GM19023 (cell line): ENCODE measurements around the gene MBTPS1.

Experiments used
- ATAC-seq: cut with Tn5 transposase; IDR thresholded peaks from one replicate; pipeline ENCODE4 v1.9.1; 2021; ENCODE audit warnings: mild to moderate bottlenecking, moderate library complexity; ENCODE audit not compliant: unreplicated experiment

Gene MBTPS1

DNA sequence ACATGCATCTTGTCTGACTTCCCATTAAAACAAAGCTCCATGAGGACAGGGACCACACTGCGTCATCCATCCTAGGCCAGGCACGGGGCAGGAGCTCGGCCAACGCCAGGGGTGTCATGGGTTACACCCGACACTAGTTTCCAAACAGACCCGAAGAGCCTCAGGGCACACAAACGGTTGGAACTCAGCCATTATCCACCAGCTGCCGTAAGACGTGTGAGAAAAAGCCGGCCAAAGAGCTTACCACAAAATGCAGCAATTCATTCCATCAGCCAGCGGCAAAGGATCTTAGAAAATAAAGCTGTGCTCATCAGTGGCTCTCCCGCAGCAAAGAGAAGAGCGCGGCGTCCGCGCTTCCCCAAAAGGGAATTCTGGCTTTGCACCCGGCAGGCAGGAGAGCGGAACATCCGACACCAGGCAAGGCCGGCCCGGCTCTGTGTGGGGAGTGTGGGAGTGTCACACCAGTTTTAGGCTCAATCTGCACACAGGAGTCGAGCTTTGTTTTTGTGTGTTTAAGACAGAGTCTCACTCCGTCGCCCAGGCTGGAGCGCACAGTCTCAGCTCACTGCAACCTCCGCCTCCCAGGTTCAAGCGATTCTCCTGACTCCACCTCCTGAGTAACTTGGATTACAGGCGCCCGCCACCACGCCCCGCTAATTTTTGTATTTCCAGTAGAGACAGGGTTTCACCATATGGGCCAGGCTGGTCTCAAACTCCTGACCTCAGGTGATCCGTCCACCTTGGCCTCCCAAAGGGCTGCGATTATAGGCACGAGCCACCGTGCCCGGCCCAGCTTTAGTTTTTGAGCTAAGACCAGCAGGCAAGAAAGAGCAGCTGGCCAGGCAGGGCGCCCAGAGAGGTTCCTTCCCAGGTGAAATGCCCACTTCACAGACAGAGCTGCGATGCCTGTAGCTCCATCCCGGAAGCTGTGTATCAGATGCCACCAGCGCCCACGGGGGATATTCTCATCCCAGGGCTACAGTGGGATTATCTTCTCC lies 75.6 kb downstream of the MBTPS1 start:
- no peak for ATAC-seq

DNA sequence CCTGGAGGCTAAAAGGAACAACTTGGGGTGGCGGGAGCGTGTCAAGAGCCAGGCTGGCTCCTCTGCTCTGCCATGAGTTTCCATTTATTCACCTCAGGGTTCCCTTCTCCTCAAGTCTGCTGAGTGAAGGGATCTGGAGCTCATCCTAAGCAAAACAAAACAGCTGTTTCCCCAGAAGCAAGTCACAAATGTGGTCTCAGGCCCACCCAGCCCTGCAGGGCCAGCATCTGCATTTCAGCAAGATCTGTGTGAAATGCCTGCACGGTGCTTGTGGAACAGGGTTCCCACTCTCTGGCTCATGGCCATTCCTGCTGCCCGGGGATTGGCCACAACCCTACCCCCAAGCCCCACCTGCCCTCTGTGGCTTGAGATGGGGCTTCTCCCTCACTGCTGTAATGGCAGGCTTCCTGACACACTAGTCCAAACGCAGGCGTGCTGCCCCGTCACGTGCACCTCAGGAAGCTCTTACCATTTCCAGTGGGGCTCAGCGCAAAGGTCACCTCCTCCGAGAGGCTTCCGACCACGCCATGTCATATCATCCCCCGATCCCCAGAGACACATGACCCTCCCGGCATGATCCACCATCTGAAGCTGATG lies 76.4 kb downstream of the MBTPS1 start:
- ATAC-seq, result no peak

DNA sequence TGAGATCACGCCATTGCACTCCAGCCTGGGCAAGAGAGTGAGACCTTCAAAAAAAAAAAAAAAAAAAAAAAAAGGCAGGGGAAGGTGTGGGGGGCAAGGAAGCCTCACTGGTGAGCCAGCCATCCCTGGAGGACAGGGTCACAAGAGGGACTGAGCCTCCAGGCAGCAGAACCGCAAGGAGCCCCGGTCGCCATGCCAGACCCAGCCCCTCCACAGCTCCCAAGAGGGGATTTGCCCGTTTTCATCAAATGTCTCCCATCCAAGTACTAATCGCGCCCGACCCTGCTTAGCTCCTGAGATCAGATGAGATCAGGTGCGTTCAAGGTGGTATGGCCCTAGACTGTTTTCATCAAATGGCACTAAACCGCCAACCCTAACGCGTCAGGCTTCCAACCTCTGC lies 77.0 kb downstream of the MBTPS1 start:
- no peak for ATAC-seq

DNA sequence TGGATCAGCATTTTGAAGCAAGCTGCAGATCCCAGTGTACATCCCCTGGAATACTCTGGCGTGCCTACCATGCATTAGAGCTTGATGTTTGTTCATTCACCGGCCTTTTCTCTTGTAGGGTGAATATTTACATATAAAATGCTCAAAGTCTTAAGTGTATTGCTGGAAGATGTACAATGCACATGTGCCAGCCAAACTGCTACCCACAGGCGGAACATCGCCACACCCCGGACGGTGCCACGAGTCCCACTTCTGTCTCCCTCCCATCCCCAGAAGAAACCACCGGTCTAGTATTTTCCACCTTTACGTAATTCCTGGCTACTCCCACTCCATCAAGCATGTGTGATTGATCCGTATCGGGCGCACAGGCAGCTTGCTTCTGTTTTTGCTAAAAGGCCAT lies 78.3 kb downstream of the MBTPS1 start:
- no peak for ATAC-seq

DNA sequence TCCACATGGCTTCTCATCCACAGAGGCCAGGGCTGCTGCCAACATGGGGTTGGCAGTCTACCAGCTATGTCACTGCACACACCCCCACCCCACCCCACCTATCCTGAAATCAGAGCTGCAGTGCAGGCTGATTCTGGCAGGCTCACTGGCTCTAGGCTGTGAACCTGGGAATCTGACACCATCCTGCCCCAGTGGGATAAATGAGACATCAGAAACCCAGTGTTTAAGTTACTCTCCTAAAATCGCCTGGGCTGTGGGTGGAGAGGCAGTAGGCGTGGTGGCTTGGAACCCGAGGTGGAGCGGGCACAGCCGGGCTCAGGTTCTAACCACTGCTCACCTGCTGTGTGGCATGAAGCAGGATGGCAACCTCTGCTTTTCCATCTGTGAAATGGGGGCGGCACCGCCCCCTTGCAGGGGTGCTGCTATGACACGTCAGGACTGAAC lies 79.7 kb downstream of the MBTPS1 start:
- no peak for ATAC-seq

DNA sequence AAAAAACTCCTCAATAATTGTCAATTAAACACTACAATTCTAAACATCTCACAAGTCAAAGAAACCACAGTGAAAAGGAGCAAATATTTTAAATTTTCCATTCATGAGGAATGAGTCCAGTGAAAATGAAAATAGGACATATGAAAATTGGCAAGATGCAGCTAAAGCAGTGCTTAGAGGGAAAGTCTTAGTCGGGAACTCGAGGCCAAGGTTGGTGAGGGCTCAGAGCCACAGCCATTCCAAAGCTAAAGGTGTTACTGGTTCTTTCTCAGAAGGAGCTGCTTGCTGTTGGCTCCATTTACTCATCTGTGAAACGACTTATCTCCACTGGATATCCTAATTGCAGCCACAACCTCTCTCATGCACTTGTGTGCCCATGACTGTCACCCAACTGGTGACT lies 80.6 kb downstream of the MBTPS1 start:
- ATAC-seq, result no peak

DNA sequence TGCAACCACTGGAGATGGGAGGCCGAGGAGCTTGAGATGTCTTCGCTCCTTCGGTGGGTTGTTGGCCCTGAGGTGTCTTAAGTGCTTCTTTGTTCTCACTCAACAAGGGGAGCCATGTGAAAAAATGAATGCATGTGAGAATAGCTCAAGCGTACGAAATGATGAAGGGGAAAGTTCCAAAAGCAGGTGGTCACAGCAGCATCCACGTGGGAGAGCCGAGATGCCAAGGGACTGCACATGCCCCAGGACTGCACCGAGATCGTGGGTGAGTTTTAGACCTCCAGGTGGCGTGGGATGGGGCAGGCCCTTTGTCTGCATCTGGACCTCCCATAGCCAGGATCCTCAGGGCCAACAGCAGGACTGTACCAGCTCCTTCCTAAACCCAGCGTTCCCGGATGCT lies 82.2 kb downstream of the MBTPS1 start:
- ATAC-seq, result no peak

DNA sequence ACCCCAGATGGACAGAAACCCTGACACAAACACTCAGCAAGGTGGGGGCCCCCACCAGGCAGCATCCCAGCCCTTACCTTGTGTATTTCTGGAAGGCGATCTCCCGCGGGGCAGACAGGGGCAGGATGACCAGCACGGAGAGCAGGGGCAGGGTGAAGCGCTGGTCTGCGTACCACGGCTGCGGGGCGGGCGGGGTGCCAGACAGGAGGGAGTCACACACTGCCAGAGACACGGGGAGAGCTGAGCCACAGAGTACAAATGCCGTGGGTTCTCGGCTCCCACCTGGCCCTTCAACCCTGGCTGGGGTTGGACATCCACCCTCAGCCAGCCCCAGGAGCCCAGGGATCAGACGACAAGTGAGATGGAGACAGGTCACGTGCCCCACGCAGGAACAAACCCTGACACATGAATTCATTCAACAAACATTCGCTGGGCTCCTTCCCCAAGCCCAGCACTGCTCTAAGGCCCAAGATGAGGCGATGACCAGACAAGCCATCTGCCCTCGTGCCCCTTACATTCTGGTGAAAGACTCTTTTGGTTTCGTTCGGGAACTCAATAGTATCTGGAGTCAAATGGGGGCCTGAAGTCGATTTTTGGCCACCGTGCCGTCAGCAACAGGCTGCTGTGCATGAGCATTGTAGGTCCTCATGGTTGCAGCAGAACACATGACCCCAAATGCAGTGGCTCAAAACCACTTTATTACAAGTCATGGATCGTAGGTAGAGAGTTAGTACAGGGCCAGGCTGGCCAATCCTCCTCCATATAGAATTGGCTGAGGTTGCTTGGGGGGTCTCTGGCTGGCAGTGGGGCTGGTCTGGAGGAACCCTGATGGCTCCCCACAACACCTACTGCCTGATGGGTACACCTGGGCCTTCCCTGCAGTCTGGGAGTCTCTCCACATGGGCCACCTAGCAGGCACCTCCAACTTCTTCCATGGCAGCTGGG lies 83.2 kb downstream of the MBTPS1 start:
- no peak for ATAC-seq

DNA sequence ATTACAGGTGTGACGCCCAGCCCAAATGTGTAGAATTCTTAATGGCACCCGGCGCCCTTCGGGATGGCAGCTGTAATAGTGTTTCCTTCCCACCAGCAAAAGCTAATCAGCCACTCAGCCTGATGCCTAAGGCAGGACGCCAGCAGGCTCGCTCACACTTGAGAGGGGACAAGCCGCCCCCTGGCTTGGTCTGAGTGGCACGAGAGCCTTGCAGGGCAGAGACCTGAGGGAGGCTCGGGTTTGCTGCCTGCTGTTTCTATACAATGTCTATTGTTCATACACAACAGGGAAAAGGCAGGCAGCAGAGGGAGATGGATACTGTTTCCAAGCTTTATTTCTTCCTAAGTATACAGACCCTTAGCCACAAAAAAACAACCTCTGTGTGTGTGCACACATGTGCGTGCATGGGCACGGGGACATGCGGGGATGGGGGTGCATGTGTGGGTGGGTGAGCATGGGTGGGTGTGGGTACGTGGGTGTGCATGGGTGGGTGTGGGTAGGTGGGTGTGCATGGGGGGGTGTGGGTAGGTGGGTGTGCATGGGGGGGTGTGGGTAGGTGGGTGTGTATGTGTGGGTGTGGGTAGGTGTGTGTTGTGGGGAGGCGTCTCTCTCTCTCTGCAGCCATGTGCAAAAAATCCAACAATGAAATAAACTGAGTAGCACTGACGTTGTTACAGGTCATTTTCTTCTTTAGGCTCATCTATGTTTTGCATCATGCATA lies 84.1 kb downstream of the MBTPS1 start:
- ATAC-seq, result no peak

DNA sequence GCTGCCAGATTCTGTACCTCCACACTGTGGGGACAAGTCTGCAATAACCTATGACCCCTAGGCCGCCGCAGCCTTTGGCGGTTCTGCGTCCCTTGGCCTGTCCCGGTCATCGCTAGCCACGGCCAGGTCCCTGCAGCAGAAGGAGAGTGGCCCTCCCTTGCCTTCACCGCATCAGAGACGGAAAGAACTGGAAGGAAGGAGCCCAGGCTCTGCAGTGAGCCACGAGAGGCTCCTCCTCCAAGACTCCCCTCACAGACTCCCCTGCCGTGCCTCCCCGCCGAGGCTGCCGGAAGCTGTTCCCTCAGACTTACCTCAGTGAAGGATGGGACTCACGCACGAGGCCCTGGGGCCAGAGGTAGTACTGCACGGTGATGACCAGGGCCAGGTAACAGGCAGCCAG lies 85.2 kb downstream of the MBTPS1 start:
- no peak for ATAC-seq

DNA sequence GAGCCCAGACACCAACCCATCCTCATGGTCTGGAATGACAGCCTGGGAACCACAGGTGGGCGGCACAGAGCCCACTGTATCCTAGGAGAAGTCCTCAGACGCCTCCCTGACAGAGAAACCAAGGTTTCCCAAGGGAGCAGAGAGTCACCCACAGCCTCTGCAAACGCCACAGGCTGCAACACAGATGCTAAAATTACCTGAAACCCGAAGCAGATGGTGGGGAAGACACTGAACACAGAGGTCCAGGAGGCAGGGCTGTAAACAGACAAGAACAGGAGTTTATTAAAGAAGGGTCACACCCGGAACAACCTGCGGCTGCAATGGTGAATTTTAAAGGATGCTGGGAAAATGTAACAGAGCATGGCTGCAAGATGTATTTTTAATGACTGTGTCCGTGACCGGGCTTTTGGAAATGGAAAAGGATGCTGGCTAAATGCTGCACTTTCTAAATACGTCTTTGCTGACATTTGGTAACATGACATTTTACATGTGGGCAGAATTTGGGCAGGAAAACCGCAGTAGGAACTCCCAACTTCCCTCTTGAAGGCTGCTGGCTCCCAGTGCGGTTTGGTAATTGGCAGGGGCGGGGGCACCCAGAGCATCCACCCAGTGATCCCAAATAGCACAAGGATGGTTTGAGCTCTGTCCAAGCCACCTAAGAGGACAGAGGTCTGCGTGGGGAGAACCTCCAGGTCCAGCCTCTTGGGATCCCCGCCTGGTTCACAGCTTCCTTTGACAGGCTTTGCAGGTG lies 87.3 kb downstream of the MBTPS1 start:
- ATAC-seq, result no peak

DNA sequence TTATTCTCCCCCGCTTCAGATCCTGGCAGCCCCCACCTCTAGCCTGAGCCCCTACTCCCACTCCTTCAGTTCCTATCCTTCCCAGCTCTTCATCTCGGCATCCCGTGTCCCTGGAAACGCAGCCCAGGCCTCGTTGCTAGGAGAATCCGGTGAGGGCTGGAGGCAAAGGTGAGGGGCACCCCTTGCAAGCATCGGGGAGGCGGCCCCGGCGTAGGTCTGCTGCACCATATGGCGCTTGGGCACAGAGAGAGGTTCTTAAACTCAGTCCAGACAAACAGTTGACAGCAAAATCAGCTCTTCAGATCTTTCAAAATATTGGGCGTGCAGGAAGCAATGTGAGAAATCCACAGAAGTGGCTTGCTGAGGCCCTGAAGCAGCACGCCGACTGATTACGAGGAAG lies 89.1 kb downstream of the MBTPS1 start:
- ATAC-seq, result no peak

DNA sequence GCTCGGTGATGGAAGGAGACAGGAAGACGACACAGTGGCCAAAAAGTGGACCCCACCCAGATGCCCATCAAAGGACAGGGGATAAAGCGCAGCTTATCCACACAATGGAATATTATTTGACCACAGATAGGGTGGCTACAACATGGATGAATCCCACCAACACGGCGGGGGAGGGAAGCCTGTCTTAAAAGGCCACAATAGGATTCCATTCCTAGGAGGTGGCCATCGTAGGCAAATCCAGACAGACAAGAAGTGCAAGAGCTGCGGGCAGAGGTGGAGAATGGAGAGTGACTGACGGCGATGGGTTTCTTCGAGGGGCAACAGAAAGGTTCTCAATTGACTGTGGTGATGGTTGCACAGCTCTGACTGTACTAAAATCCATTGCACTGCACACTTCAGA lies 90.1 kb downstream of the MBTPS1 start:
- ATAC-seq, result no peak

DNA sequence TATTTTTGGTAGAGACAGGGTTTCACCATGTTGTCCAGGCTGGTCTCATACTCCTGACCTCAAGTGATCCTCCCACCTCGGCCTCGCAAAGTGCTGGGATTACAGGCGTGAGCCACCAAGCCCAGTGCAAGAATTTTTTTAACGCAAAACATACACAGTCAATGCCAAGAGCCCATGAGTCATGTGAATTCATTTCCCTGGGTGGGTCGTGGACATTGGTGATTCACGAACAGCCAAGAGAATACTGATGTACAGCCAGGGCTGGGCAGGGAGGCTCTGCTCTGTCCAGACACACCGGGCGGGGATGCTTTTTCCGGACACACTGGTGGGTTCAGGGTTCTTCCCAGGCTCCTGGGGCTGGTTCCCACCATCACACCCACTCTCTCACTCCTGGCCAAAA lies 91.9 kb downstream of the MBTPS1 start:
- ATAC-seq, result no peak

DNA sequence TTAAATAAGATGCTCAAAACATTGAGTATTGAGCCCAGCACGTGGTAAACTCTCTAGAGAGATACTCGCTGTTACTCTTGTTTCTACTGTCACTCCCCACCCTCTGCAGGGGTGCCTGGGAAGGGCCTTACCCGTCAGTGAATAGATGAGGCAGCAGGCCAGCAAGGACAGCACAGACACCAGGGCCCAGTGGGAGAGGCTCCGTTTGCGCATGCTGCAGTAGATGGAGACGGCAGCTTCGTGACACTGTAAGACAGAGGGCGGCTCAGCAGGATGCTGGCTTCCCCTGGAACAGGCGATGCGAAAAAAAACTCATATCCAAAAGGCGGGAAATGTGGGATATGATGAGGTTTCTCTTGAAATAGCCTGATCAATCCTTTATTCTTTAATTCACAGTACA lies 94.1 kb downstream of the MBTPS1 start:
- no peak for ATAC-seq

DNA sequence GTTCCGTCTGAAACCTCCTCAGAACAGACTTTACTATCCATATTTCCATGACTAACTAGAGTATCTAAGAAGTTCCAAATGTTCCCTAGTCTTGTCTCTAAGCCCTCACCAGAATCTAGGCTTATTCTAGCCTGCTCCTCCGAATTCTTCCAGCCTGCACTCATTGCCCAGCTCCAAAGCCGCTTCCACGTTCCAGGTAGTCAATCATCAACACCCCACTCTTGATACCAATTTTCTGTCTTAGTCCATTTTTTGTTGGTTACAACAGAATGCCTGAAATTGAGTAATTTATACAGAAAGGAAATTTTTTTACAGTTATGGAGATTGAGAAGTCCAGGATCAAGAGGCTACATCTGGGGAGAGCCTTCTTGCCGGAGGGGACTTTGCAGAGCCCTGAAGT lies 95.3 kb downstream of the MBTPS1 start:
- ATAC-seq, result no peak

DNA sequence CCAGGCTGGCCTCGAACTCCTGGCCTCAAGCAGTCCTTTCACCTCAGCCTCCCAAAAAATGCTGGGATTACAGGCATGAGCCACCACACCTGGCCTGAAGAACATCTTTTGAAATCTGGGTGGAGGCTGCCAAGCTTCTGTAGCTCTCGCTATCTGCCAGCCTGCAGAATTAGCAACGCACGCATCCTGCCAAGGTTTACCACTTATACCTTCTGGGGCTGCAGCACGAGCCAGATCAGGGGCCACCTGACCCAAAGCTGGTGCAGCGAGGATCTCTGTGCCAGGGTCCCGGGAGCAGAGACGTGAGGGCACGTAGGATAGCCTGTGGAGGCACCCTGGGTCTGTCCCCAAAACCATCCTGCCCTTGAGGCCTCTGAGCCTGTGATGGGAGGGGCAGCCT lies 96.4 kb downstream of the MBTPS1 start:
- ATAC-seq, result no peak

DNA sequence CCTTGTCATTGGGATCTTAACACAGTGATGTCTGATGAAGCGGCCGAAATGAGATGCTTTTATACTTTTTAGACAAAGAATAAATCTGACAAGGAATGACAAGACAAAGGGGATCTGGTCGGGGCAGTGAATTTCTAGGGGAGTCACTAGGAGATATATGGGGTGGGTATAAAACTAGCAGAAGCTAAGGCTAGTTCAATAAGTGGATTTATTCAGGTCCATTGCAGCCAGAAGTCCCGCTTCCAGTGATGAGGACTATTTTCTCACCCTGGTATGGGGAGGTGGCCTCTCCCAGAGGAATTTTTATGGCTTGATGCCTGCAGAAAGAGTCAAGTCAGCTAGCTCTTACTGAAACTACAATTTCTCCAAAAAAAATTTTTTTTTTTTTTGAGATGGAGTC lies 98.0 kb downstream of the MBTPS1 start:
- no peak for ATAC-seq

DNA sequence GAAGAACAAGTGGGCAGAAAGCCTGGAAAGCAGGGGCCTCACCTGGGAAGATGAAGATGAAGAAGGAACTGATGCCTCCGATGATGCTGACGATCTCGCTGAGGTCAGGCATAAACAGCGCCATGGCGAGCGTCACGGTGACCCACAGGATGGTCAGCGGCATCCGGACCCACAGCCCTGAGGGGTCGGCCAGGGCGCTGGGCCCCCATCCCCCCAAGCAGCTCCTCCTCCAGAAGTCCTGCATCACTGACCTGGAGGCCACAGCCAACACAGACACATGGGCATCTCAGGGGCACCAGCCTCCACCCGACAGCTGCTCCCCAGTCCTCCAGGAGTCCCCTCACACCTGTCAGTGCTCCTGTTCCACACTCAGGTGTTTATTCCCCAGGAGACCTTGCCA lies 100.3 kb downstream of the MBTPS1 start:
- ATAC-seq, result no peak

DNA sequence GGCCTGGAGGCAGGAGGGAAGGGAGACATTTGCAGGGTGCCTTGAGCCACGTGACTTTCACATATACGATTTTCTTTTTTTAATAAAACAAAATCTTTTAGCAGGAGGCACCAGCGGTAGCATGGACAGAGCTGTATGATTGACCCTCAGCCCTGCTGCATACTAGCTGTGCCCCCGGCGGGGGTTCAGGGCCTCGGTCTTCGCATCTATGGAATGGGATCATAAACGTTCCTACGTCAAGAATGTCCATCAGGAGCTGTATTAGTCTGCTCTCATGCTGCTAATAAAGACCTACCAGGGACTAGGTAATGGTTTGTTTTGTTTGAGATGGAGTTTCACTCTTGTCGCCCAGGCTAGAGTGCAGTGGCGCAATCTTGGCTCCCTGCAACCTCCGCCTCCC lies 101.3 kb downstream of the MBTPS1 start:
- no peak for ATAC-seq
